ENCODE results near the gene IL6ST. TPM values are rescaled to one million over a fixed set of nuclear protein-coding genes. Genes with fewer than 3 reads are reported as not detected.
"Not testable (repeated sequence)": the region's sequence is repeated elsewhere in the genome, so short reads cannot be mapped to it uniquely, and the experiment has no call there.

IL6ST gene
- total RNA-seq, 2 experiments from 2014 or later: 117 to 130 TPM

DNA sequence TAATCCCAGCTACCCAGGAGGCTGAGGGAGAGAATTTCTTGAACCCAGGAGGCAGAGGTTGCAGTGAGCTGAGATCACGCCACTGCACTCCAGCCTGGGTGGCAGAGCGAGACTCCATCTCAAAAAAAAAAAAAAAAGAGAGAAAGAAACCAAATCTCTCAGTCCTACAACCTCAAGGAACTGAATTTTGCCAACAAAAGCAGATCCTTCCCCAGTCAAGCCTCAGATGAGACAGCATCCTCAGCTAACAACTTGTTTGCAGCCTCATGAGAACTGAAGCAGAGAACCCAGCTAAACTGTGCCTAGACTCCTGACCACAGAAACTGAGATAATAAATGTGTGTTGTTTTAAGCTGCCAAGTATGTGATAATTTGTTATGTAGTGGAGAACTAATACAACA is 7.5 kb upstream of the IL6ST start:
- H3K9me3 Mint-ChIP-seq: peaks cover 19% of the 10 kb centered on the region
- POLR2A ChIA-PET: no interaction called here
- H3K27ac Mint-ChIP-seq: no peak overlapping the region
- CTCF ChIA-PET: interaction anchor here (1.0 to 4.5 kb wide), 4 partner anchors 9 to 48 kb away, joined by 3 to 17 read pairs (median 3); no protein-coding TSS in a partner anchor
- DNase-seq: no peak
- no peak overlapping the region for H3K4me3 Mint-ChIP-seq
- H3K36me3 Mint-ChIP-seq (ENCODE audit: low read depth): peaks cover 10% of the 10 kb centered on the region
- H3K27me3 Mint-ChIP-seq: no peaks in the 10 kb centered on the region
- peaks cover 25% of the 10 kb centered on the region for H3K4me1 Mint-ChIP-seq

DNA sequence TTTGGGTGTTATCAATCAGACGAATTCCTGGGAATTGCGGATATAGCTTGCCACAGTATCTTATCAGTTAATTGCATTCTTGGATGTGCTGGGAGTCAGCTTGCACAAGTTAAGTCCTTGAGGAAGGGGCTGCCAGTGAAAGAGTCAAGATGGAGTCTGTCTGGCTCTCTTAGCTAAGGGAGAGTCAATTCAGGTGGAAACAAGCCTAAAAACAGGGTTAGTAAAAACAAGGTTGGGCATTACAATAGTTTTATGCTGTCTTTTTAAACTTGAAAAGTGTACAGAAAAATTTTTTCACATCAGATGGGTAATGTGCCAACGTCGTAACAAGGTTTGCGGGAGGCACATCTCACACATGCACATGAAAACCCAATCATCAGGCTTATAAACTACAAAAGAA is 5.5 kb upstream of the IL6ST start:
- H3K27me3 Mint-ChIP-seq, DNase-seq, H3K4me3 Mint-ChIP-seq, H3K27ac Mint-ChIP-seq, POLR2A ChIA-PET: not testable (repeated sequence)
- CTCF ChIA-PET: interaction anchor here (4.5 kb wide), 1 partner anchor 11 kb away, joined by 17 read pairs; no protein-coding TSS in a partner anchor
- Mint-ChIP-seq H3K36me3 (ENCODE audit: low read depth) (peaks cover 19% of the 10 kb centered on the region), H3K4me1 (peaks cover 25% of the 10 kb centered on the region), H3K9me3 (peaks cover 19% of the 10 kb centered on the region)

DNA sequence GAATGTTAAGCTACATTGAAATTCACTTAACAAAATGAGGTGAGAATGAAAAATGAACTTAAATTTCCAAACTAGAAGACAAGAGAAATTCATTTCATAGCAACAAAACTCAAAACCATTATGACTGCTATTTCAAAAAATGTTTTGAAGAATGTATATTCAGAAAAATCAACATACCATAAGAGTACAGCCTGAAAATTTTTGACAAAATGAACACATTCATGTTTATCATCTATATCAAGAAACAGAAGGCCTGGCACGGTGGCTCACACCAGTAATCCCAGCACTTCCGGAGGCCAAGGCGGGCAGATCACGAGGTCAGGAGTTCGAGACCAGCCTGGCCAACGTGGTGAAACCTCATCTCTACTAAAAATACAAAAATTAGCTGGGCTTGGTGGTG is 4.2 kb upstream of the IL6ST start:
- ChIA-PET POLR2A (no interaction called here), CTCF (interaction anchor here (1.2 kb wide), 1 partner anchor 18 kb away, joined by 3 read pairs; no protein-coding TSS in a partner anchor)
- no peak for DNase-seq
- Mint-ChIP-seq H3K27ac (no peak overlapping the region), H3K4me1 (peaks cover 22% of the 10 kb centered on the region), H3K36me3 (ENCODE audit: low read depth) (peaks cover 24% of the 10 kb centered on the region), H3K9me3 (peaks cover 19% of the 10 kb centered on the region), H3K4me3 (no peak overlapping the region), H3K27me3 (no peaks in the 10 kb centered on the region)

DNA sequence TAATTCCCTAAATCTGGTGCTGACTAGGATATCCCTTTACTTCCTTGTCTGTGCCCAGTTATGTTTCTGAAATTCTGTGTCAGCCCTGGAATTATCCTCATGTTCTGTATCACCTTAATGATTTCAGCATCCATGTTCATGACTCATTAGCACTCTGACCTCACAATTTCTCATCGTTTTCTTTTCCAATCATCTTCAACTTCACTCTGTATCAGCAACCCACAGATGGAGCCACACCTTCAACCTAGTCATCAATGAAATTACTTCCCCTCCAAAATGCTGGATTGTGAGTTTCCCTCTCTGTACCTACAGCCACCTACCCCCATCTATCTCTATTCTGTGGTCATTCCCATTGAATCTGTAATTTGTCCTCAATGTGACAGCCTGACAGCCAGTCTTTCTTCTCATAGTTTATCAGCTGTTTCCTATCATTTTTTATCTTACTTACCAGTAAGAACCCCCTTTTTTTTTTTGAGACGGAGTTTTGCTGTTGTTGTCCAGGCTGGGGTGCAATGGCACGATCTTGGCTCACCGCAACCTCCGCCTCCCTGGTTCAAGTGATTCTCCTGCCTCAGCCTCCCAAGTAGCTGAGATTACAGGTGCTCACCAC is 3.1 kb upstream of the IL6ST start:
- no peaks in the 10 kb centered on the region for H3K27me3 Mint-ChIP-seq
- H3K4me1 Mint-ChIP-seq: peaks cover 22% of the 10 kb centered on the region
- CTCF ChIA-PET: interaction anchor here (0.6 to 1.2 kb wide), 2 partner anchors 17 to 24 kb away, joined by 3 read pairs; no protein-coding TSS in a partner anchor
- peaks cover 33% of the 10 kb centered on the region for H3K36me3 Mint-ChIP-seq (ENCODE audit: low read depth)
- H3K27ac Mint-ChIP-seq: no peak overlapping the region
- DNase-seq: no peak
- POLR2A ChIA-PET: interaction anchor here (0.9 kb wide), 1 partner anchor 14 kb away, joined by 3 read pairs; no protein-coding TSS in a partner anchor
- H3K9me3 Mint-ChIP-seq: peaks cover 11% of the 10 kb centered on the region
- H3K4me3 Mint-ChIP-seq: no peak overlapping the region

DNA sequence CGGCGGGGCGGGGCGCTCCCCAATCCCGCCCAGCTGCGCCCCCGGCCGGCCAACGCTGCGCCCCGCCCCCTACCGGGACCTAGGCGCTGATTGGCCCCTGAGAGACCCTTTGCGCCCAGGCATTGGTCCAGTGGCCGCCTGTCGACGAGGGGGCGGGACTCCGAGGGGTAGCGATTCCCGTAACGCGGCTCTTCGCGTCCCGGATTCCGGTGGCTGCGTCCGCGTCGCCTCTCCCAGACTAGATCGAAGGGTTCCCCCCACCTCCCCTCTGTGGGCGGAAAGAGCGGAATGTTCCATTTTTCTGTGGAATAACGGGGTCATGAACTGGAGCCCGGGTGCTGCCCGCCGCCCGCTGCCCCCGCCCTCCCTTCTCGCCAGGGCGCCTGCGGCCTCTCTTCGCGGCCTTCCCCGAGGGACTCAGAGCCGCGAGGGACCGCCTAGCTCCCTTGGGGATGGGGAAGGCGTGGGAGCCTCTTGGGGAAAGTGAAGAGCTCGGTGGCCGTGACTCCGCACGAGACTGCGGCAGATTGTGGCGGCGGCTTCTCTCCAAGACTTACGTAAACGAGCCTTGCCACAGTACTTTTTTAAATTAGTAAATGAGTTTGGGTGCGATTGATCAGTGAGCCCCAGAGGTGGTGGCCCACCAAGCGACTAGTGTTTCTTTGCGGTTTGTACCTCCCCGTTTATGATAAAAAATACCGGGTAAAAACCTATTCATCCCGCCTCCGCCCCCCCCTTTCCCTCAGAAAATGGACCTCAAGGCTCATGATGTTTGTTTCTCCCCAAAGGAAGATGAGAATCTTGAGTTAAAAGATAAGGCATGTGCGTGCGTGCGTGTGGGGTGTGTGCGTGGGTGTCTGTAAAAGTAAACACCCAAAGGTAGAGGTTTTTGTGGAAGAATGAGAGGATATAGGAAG is 493 bp upstream of the IL6ST start:
- H3K27me3 Mint-ChIP-seq: no peaks in the 10 kb centered on the region
- peaks cover 52% of the 10 kb centered on the region for H3K36me3 Mint-ChIP-seq (ENCODE audit: low read depth)
- peaks cover 4% of the 10 kb centered on the region for H3K9me3 Mint-ChIP-seq
- peaks cover 46% of the 10 kb centered on the region for H3K4me1 Mint-ChIP-seq
- ChIA-PET POLR2A (interaction anchor here (0.5 to 1.0 kb wide), 3 partner anchors 16 to 92 kb away, joined by 3 to 5 read pairs (median 4); no protein-coding TSS in a partner anchor), CTCF (interaction anchor here (0.6 to 2.6 kb wide), 7 partner anchors 9 to 866 kb away, joined by 3 to 8 read pairs (median 4); no protein-coding TSS in a partner anchor)
- DNase-seq: peak; percentile 96
- peak overlapping the region; percentile 96 for H3K4me3 Mint-ChIP-seq
- peak overlapping the region; percentile 97 for H3K27ac Mint-ChIP-seq

DNA sequence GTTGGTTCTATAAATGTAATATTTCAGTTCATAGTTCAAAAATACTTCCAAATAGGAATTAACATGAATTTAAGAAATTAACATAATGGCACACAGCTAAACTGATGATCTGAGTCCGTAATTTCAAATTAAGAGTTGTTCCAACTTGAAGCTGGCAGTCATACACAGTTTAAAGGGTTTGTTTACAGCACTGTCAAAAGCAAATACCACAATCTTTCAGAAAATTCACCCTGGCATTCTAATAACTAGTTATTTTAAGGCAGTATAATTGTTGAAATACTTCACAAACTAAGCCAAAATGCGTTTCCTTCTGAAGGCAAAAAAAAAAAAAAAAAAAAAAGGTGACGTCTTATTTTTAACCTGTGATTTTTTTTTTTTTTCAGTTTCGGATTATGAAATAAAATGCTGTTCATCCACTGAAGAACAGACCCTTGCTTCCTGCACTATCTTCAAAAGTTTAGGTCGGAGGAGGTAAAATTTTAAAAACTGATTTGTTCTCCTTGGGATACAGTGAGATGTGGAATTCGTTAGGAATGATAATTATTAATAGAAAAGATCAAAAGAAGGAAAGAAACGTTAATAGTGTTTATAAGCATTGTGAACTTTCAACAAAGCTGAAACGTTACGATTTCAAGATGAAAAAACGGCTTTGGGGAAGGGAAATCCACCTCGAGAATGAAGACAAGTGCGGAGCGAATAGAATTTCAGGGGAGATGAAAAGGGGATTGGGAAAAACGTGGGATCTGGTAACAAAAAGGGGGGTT is 850 bp downstream of the IL6ST start:
- peak overlapping the region; percentile 96 for H3K4me3 Mint-ChIP-seq

DNA sequence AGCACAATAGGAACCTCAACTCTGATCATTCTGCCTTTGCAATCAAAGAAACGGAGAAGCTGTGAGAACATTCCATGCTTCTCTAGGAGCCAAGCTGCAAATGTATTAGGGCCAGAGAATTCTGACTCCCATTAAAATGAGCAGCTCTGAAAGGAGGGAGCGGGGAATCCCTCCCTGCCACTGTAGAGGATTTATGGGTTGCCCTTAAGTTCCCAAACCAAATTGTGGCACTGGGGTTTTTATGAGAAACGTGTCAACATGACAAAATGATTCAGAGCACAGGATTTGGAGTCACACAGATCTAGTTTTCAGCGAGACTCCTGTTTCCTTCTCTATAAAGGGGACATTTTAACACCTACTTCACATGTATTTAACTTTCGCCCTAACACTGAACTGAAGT is 1.8 kb downstream of the IL6ST start:
- no peaks in the 10 kb centered on the region for H3K27me3 Mint-ChIP-seq
- ChIA-PET POLR2A (no interaction called here), CTCF (interaction anchor here (1.0 to 1.5 kb wide), 3 partner anchors 9 to 207 kb away, joined by 3 read pairs; no protein-coding TSS in a partner anchor)
- peak overlapping the region; percentile 96 for H3K4me3 Mint-ChIP-seq
- H3K9me3 Mint-ChIP-seq: peaks cover 4% of the 10 kb centered on the region
- DNase-seq: no peak
- peaks cover 65% of the 10 kb centered on the region for H3K4me1 Mint-ChIP-seq
- H3K36me3 Mint-ChIP-seq (ENCODE audit: low read depth): peaks cover 65% of the 10 kb centered on the region
- peak overlapping the region; percentile 98 for H3K27ac Mint-ChIP-seq

More for the DNA sequence above, 850 bp downstream of the IL6ST start:
- POLR2A ChIA-PET: interaction anchor here (0.6 kb wide), 1 partner anchor 165 kb away, joined by 3 read pairs; no protein-coding TSS in a partner anchor
- DNase-seq: no peak
- Mint-ChIP-seq H3K27ac (peak overlapping the region; percentile 98), H3K9me3 (peaks cover 4% of the 10 kb centered on the region), H3K4me1 (peaks cover 60% of the 10 kb centered on the region), H3K27me3 (no peaks in the 10 kb centered on the region), H3K36me3 (ENCODE audit: low read depth) (peaks cover 62% of the 10 kb centered on the region)
- CTCF ChIA-PET: interaction anchor here (1.0 to 2.6 kb wide), 5 partner anchors 14 to 277 kb away, joined by 3 to 8 read pairs (median 4); no protein-coding TSS in a partner anchor

DNA sequence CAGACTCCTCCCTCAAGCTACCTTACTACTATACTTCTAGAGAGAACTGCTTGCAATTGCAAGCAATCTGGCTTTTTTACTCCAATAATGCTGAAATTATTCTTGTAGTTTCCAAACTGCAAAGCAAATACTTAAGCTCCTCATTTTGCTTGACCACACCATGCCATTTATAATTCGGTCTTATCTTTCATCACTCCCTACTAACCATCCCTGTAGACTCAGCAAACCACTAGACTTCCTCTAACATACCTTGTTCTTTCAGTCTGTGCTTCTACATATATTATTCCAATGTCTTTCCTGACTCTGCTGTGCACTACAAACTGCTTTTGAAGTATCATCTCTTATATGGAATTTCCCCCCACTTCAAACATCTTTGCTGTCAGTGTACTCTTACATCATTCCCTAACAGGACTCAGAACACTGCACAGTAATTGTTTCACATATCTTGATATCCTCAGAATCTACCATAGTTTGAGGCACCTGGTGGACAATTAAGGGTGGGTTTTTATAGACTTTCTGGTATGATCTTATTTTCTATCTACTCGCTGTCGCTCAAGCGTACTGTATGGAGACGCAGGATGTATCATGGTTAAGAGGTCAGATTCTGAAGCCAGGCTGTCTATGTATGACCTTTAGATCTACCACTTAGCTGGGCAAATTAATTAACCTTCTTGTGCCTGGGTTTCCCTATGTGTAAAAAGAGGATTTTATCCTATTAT is 2.8 kb downstream of the IL6ST start:
- CTCF ChIA-PET: interaction anchor here (0.6 to 1.5 kb wide), 7 partner anchors 7 to 991 kb away, joined by 3 to 7 read pairs (median 3); no protein-coding TSS in a partner anchor
- peak overlapping the region; percentile 98 for H3K27ac Mint-ChIP-seq
- H3K36me3 Mint-ChIP-seq (ENCODE audit: low read depth): peaks cover 67% of the 10 kb centered on the region
- H3K4me1 Mint-ChIP-seq: peaks cover 67% of the 10 kb centered on the region
- H3K9me3 Mint-ChIP-seq: peaks cover 4% of the 10 kb centered on the region
- H3K4me3 Mint-ChIP-seq: peak overlapping the region; percentile 96
- H3K27me3 Mint-ChIP-seq: no peaks in the 10 kb centered on the region
- POLR2A ChIA-PET: interaction anchor here (0.5 kb wide), 1 partner anchor 336 kb away, joined by 3 read pairs; no protein-coding TSS in a partner anchor
- DNase-seq: no peak

DNA sequence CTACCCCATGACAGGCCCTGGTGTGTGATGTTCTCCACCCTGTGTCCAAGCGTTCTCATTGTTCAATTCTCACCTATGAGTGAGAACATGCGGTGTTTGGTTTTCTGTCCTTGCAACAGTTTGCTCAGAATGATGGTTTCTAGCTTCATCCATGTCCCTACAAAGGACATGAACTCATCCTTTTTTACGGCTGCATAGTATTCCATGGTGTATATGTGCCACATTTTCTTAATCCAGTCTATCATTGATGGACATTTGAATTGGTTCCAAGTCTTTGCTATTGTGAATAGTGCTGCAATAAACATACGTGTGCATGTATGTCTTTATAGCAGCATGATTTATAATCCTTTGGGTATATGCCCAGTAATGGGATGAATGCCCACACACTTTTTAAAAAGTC is 3.9 kb downstream of the IL6ST start:
- ChIA-PET CTCF (interaction anchor here (0.6 to 1.0 kb wide), 2 partner anchors 11 to 134 kb away, joined by 3 to 4 read pairs; no protein-coding TSS in a partner anchor), POLR2A (interaction anchor here (0.5 to 0.7 kb wide), 2 partner anchors 16 to 337 kb away, joined by 3 read pairs; no protein-coding TSS in a partner anchor)
- DNase-seq, H3K9me3 Mint-ChIP-seq, H3K27ac Mint-ChIP-seq, H3K27me3 Mint-ChIP-seq: not testable (repeated sequence)
- peaks cover 72% of the 10 kb centered on the region for H3K36me3 Mint-ChIP-seq (ENCODE audit: low read depth)
- H3K4me1 Mint-ChIP-seq: peaks cover 68% of the 10 kb centered on the region
- H3K4me3 Mint-ChIP-seq: peak overlapping the region; percentile 96

DNA sequence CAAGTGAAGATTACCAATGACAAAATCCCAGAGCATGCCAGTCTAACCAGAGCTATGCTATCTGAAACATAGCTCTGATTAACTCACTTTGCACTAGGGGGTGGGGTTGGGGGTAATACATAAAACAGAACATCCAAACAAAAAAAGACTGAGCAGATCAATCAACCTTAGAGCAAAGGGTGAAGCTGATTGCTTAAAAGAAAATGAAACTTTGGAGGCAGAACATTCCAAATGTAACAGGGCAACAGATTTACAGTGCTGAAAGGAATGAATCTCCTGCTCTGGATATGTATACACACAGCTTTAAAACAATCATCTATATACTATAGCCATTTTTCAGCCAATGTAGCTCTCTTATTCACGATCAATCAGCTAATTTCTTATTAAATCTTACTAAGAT is 4.9 kb downstream of the IL6ST start:
- Mint-ChIP-seq H3K9me3 (peaks cover 8% of the 10 kb centered on the region), H3K27me3 (no peaks in the 10 kb centered on the region), H3K4me3 (peak overlapping the region; percentile 46), H3K4me1 (peaks cover 74% of the 10 kb centered on the region), H3K36me3 (ENCODE audit: low read depth) (peaks cover 78% of the 10 kb centered on the region), H3K27ac (peak overlapping the region; percentile 7)
- ChIA-PET POLR2A (no interaction called here), CTCF (interaction anchor here (0.6 to 1.1 kb wide), 5 partner anchors 14 to 1781 kb away, joined by 3 to 4 read pairs (median 3); no protein-coding TSS in a partner anchor)
- no peak for DNase-seq

DNA sequence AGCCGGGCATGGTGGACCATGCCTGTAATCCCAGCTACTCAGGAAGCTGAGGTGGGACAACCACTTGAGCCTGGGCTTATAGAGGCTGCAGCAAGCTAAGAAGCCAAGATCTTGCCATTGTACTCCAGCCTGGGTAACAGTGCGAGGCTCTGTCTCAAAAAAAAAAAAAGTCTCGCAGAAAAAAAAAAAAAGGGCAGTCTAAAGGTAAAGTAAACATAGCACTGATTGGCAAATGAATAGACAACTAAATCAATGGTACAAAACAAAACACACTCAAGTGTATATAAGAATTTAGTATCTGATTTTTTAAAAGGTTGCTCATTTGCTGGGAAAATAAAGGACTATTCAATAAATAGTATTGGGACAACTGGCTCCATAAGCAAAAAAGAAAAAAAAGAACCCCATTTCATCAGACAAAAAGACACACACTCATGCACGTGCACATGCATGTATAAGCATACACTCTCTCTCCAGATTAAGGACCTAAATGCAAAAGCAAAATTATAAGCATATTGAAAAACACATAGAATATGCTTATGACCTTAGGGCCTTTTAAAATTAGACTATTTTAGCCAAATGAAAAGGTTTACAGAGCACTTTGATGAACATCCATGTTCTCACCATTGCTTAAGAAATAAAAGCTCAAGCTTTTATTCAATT is 5.7 kb downstream of the IL6ST start:
- H3K27me3 Mint-ChIP-seq: no peaks in the 10 kb centered on the region
- DNase-seq: no peak
- H3K27ac Mint-ChIP-seq: peak overlapping the region; percentile 17
- H3K9me3 Mint-ChIP-seq: peaks cover 8% of the 10 kb centered on the region
- peak overlapping the region; percentile 46 for H3K4me3 Mint-ChIP-seq
- peaks cover 81% of the 10 kb centered on the region for H3K4me1 Mint-ChIP-seq
- ChIA-PET CTCF (interaction anchor here (0.7 to 1.1 kb wide), 4 partner anchors 11 to 217 kb away, joined by 3 to 5 read pairs (median 3); no protein-coding TSS in a partner anchor), POLR2A (no interaction called here)
- peaks cover 80% of the 10 kb centered on the region for H3K36me3 Mint-ChIP-seq (ENCODE audit: low read depth)

Data from activated CD4-positive, alpha-beta T cell treated with anti-CD3 and anti-CD28 coated beads, Interleukin-2, amount 10 ng/mL, durations not matched to agents 7 days and 5 days (primary cell).